ENCODE data around the gene WAS.

Gene WAS

DNA sequence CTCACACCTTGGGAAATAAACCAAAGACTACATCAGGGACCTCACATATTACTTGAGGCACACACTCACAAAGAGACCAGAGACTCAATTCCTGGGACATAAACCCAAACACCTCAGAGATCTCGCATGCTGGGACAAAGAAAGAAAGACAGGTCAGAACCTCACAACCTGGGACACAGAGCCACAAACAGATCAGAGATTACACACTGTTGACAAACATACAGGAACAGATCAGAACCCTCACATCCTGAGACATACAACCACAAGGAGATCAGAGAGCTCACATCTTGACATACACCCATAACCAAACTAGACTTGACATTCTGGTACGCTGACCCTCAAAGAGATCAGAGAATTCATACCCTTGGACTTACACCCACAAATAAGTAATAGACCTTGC, 30.2 kb downstream of the WAS start:
- TF ChIP-seq CTCF (IDR thresholded peaks at IDR 0.05; ENCODE audit: control insufficient read depth, extremely low read depth, insufficient read depth) = no peak
- H3K4me3 ChIP-seq (ENCODE audit: low read depth, low read length) = no peak overlapping the region
- no peak for DNase-seq (ENCODE audit: low read depth)

GRCh38 chrX:48714573-48714972, 31.0 kb downstream of the WAS start:
- DNase-seq (ENCODE audit: low read depth) = no peak
- no peak for TF ChIP-seq CTCF (IDR thresholded peaks at IDR 0.05; ENCODE audit: control insufficient read depth, extremely low read depth, insufficient read depth)

DNA sequence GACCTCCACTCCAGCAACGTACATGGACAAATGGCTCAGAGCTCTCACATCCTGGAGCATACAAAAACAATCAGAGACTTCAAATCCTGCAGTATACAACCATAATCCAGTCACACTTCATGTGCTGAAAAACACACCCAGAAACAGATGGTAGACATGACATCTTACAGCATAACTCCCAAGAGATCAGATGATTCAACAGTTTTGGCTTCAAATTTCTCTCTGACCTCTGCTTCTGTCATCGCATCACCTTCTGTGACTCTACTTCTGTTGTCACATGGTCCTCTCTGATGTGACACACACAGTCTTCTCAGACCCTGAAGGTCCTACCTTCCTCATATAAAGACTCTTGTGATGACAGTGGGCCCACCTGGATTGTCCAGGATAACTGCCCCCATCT, 31.5 kb downstream of the WAS start:
- DNase-seq (ENCODE audit: low read depth) = no peak
- no peak overlapping the region for H3K4me3 ChIP-seq (ENCODE audit: low read depth, low read length)
- TF ChIP-seq CTCF (IDR thresholded peaks at IDR 0.05; ENCODE audit: control insufficient read depth, extremely low read depth, insufficient read depth) = no peak

More at GRCh38 chrX:48714573-48714972, 31.0 kb downstream of the WAS start:
- H3K4me3 ChIP-seq (ENCODE audit: low read depth, low read length) = no peak overlapping the region

- DNase-seq (ENCODE audit: low read depth) = no peak
- TF ChIP-seq CTCF (IDR thresholded peaks at IDR 0.05; ENCODE audit: control insufficient read depth, extremely low read depth, insufficient read depth) = no peak
- H3K4me3 ChIP-seq (ENCODE audit: low read depth, low read length) = no peak overlapping the region
Observed at GRCh38 chrX:48715876-48716502, 32.4 kb downstream of the WAS start.

GRCh38 chrX:48719958-48720357, 36.4 kb downstream of the WAS start:
- no peak for DNase-seq (ENCODE audit: low read depth)
- no peak overlapping the region for H3K4me3 ChIP-seq (ENCODE audit: low read depth, low read length)
- no peak for TF ChIP-seq CTCF (IDR thresholded peaks at IDR 0.05; ENCODE audit: control insufficient read depth, extremely low read depth, insufficient read depth)

DNA sequence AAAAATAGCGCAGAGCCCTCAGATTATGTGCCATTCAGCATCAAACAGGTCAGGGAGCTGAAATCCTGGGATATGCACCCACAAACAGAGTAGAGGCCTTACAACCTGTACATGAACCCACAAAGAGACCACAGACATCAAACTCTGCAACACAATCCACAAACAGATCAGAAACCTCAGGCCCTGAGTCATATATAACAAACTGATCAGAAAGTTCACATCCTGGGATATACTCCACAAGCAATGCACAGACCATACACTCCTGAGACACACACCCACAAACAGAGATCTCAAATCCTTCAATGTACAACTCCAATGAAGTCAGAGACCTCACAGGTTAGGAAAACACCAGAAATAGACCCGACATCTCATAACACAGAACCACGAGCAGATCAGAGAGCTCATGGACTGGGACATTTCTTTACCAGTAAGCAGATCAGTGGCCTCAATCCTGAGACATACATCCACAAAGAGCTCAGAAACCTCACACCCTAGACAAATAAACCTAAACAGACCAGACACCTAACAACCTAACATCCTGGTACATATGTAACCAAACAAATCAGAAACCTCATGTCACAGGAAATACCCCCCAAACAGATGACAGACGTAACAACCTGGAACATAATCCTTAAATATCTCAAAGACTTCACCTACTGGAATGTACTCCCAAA, 37.1 kb downstream of the WAS start:
- no peak overlapping the region for H3K4me3 ChIP-seq (ENCODE audit: low read depth, low read length)
- TF ChIP-seq CTCF (IDR thresholded peaks at IDR 0.05; ENCODE audit: control insufficient read depth, extremely low read depth, insufficient read depth) = no peak
- DNase-seq (ENCODE audit: low read depth) = no peak

GRCh38 chrX:48721916-48722315, 38.3 kb downstream of the WAS start:
- TF ChIP-seq CTCF (IDR thresholded peaks at IDR 0.05; ENCODE audit: control insufficient read depth, extremely low read depth, insufficient read depth) = no peak
- no peak for DNase-seq (ENCODE audit: low read depth)
- no peak overlapping the region for H3K4me3 ChIP-seq (ENCODE audit: low read depth, low read length)

All from LNCaP clone FGC (cell line).